ENCODE results near the gene PAM16. TPM values are rescaled to one million over a fixed set of nuclear protein-coding genes. Genes with fewer than 3 reads are reported as not detected.

The PAM16 gene
- total RNA-seq, 1 donor from 2014 or later = 41.2 TPM

DNA sequence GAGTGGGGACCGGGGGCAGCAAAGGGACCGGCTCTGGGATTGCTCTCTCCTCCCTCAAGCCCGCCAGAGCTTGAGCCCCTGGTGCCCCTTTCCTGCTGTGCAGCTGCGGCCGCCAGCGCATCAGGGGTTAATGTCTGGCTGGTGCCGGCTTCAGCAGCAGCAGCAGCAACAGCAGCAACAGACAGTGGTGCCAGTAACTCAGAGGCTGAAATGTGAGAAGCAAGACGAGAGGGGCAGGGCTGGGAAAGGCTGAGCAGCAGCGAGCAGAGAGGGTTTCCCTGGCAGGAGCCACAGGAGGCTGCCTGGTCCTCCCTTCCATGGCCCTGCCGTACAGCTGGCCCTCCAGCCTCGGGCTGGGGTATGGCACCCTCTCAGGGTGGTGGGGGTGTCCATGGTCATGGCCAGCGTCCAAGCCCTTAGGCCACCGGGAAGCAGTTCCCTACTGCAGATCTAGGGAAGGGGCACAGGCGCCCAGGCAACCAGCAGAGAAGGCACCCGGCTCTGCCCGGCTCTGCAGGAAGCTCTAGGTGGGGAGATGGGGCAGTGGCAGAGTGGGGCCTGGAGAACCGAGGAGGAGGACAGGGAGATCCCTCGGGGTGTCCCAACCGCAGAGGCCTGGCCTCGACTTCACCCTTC lies 57.2 kb downstream of the PAM16 start:
- H3K4me3 ChIP-seq = no peak overlapping the region
- no peaks in the 10 kb centered on the region for H3K36me3 ChIP-seq
- no peaks in the 10 kb centered on the region for H3K27me3 ChIP-seq
- TF ChIP-seq, protein P1, sequence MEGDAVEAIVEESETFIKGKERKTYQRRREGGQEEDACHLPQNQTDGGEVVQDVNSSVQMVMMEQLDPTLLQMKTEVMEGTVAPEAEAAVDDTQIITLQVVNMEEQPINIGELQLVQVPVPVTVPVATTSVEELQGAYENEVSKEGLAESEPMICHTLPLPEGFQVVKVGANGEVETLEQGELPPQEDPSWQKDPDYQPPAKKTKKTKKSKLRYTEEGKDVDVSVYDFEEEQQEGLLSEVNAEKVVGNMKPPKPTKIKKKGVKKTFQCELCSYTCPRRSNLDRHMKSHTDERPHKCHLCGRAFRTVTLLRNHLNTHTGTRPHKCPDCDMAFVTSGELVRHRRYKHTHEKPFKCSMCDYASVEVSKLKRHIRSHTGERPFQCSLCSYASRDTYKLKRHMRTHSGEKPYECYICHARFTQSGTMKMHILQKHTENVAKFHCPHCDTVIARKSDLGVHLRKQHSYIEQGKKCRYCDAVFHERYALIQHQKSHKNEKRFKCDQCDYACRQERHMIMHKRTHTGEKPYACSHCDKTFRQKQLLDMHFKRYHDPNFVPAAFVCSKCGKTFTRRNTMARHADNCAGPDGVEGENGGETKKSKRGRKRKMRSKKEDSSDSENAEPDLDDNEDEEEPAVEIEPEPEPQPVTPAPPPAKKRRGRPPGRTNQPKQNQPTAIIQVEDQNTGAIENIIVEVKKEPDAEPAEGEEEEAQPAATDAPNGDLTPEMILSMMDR (IDR thresholded peaks at IDR 0.05) = no peak
- intact Hi-C loops (cut with DNase I) = loop anchor here (5.0 kb wide), 1 partner anchor 33 kb away; no protein-coding TSS in a partner anchor
- H3K27ac ChIP-seq = peak overlapping the region; percentile 42
- H3K9me3 ChIP-seq = no peaks in the 10 kb centered on the region
- ATAC-seq = peak; percentile 70
- peak; percentile 75 for DNase-seq
- peaks cover 26% of the 10 kb centered on the region for H3K4me1 ChIP-seq

- H3K4me1 ChIP-seq = peaks cover 27% of the 10 kb centered on the region
- H3K36me3 ChIP-seq = no peaks in the 10 kb centered on the region
- H3K27ac ChIP-seq = peak overlapping the region; percentile 42
- no peaks in the 10 kb centered on the region for H3K27me3 ChIP-seq
- TF ChIP-seq, protein P1 (IDR thresholded peaks at IDR 0.05) = no peak
- DNase-seq (no peak), ATAC-seq (no peak)
- no peaks in the 10 kb centered on the region for H3K9me3 ChIP-seq
- intact Hi-C loops (cut with DNase I) = loop anchor here (5.0 kb wide), 1 partner anchor 34 kb away; no protein-coding TSS in a partner anchor
- no peak overlapping the region for H3K4me3 ChIP-seq
These were observed 57.9 kb downstream of the PAM16 start for GRCh38 chr16:4293181-4293716.

DNA sequence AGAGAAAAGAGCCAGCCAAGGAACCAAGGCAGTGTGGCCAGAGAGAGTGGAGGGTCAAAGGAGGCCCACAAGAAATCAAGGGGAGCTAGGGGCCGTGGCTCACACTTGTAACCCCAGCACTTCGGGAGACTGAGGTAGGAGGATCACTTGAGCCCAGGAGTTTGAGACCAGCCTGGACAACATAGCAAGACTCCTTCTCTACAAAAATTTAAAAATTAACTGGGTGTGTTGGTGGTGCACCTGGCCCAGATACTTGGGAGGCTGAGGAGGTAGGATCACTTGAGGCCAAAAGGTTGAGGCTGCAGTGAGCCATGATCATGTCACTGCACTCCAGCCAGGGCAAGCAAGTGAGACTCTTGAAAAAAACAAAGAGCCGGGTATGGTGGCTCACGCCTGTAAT lies 59.4 kb downstream of the PAM16 start:
- no peaks in the 10 kb centered on the region for H3K27me3 ChIP-seq
- no peak overlapping the region for H3K4me3 ChIP-seq
- H3K4me1 ChIP-seq = peaks cover 29% of the 10 kb centered on the region
- H3K9me3 ChIP-seq = no peaks in the 10 kb centered on the region
- DNase-seq (no peak), ATAC-seq (no peak)
- intact Hi-C loops (cut with DNase I) = loop anchor here (5.0 kb wide), 1 partner anchor 36 kb away; no protein-coding TSS in a partner anchor
- no peaks in the 10 kb centered on the region for H3K36me3 ChIP-seq
- TF ChIP-seq, protein P1 (IDR thresholded peaks at IDR 0.05) = no peak
- peak overlapping the region; percentile 79 for H3K27ac ChIP-seq

Other genes starting within 250 kb of the PAM16 start
- 49.6 TPM for gene ADCY9, start 234.9 kb downstream of the PAM16 start, total RNA-seq
- 0.64 TPM for gene SRL, start 109.2 kb downstream of the PAM16 start, total RNA-seq
- 9.6 TPM for gene TFAP4, start 78.3 kb downstream of the PAM16 start, total RNA-seq
- gene GLIS2, start 35.3 kb downstream of the PAM16 start, total RNA-seq = 34.1 TPM
- gene VASN, start 20.5 kb upstream of the PAM16 start, total RNA-seq = 20.3 TPM
- gene CORO7, start 65.3 kb upstream of the PAM16 start, total RNA-seq = 52.4 TPM
- gene DNAJA3, start 74.5 kb upstream of the PAM16 start, total RNA-seq = 36.1 TPM
- gene NMRAL1, start 123.3 kb upstream of the PAM16 start, total RNA-seq = 39.0 TPM
- gene HMOX2, start 125.1 kb upstream of the PAM16 start, total RNA-seq = 53.0 TPM
- gene CDIP1, start 187.5 kb upstream of the PAM16 start, total RNA-seq = 23.8 TPM
- gene C16orf96, start 205.0 kb upstream of the PAM16 start, total RNA-seq = 0.32 TPM